Activated CD8-positive, alpha-beta T cell treated with anti-CD3 and anti-CD28 coated beads for 36 hours (primary cell): Measurements from ENCODE around the gene GIMAP6. TPM values are rescaled to one million over a fixed set of nuclear protein-coding genes. Genes with fewer than 3 reads are reported as not detected.

Source experiments
- ATAC-seq: fragments of 200-7000 bp; cut with Tn5 transposase; one replicate; pipeline ENCODE4 v1.10.0; 2021; ENCODE audit warnings: mild to moderate bottlenecking, moderate library complexity
- CTCF ChIA-PET: fragments of 350-600 bp; sonication (Branson Sonifier 250); formaldehyde crosslinking; loops from one replicate; lab custom pipeline; 2021; ENCODE audit warnings: antibody characterized with exemption; lab: Charles Lee
- POLR2A ChIA-PET: fragments of 350-600 bp; sonication (Branson Sonifier 250); formaldehyde crosslinking; loops from one replicate; lab custom pipeline; 2021; ENCODE audit warnings: antibody characterized with exemption; lab: Charles Lee
- DNase-seq: peaks from one replicate; pipeline ENCODE4 v3.0.0-alpha.2; 2020
- H3K27ac Mint-ChIP-seq: one replicate; pipeline ENCODE4 v1.8.0; 2021; ENCODE audit warnings: mild to moderate bottlenecking, mixed read lengths
- H3K27me3 Mint-ChIP-seq: one replicate; pipeline ENCODE4 v1.8.0; 2021; ENCODE audit warnings: mixed read lengths
- H3K36me3 Mint-ChIP-seq: one replicate; pipeline ENCODE4 v1.8.0; 2021; ENCODE audit warnings: low read depth, mixed read lengths
- H3K4me1 Mint-ChIP-seq: one replicate; pipeline ENCODE4 v1.8.0; 2021; ENCODE audit warnings: low read depth, mixed read lengths
- H3K4me3 Mint-ChIP-seq: one replicate; pipeline ENCODE4 v1.8.0; 2021; ENCODE audit warnings: mild to moderate bottlenecking, moderate library complexity, mixed read lengths
- H3K9me3 Mint-ChIP-seq: one replicate; pipeline ENCODE4 v1.8.0; 2021; ENCODE audit warnings: mixed read lengths
- intact Hi-C: fragments of 100-400 bp; cut with micrococcal nuclease; formaldehyde crosslinking; loops from one replicate; pipeline ENCODE4 v1.10.0; 2022
- total RNA-seq, 2 experiments: library from RNA; stranded (reverse); gene quantifications; one replicate each; pipeline ENCODE4 v1.2.3, GENCODE V29; 2021
- TF ChIP-seq, protein P1 (sequence below): fragments of 200-600 bp; IDR thresholded peaks from one replicate; pipeline ENCODE4 v1.8.0; 2022; ENCODE audit warnings: antibody characterized with exemption, mild to moderate bottlenecking

The GIMAP6 gene
- total RNA-seq, 2 experiments from 2014 or later, result 21.2 to 21.5 TPM

DNA sequence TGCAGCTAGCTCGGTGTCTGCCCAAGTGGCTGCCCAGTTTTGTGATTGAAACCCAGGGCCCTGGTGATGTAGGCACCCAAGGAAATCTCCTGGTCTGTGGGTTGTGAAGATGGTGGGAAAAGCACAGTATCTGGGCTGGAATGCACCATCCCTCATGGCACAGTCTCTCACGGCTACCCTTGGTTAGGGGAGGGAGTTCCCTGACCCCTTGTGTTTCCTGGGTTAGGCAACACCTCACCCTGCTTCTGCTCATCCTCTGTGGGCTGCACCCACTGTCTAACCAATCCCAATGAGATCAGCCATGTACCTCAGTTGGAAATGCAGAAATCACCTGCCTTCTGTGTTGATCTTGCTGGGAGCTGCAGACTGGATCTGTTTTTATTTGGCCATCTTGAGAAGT, 37.4 kb downstream of the GIMAP6 start:
- ChIA-PET POLR2A (no interaction called here), CTCF (no interaction called here)
- Mint-ChIP-seq H3K4me3 (no peak overlapping the region), H3K36me3 (peaks cover 43% of the 10 kb centered on the region), H3K4me1 (peaks cover 48% of the 10 kb centered on the region), H3K27me3 (no peaks in the 10 kb centered on the region), H3K9me3 (peaks cover 44% of the 10 kb centered on the region), H3K27ac (no peak overlapping the region)
- DNase-seq (no peak), ATAC-seq (no peak)
- TF ChIP-seq, protein P1, sequence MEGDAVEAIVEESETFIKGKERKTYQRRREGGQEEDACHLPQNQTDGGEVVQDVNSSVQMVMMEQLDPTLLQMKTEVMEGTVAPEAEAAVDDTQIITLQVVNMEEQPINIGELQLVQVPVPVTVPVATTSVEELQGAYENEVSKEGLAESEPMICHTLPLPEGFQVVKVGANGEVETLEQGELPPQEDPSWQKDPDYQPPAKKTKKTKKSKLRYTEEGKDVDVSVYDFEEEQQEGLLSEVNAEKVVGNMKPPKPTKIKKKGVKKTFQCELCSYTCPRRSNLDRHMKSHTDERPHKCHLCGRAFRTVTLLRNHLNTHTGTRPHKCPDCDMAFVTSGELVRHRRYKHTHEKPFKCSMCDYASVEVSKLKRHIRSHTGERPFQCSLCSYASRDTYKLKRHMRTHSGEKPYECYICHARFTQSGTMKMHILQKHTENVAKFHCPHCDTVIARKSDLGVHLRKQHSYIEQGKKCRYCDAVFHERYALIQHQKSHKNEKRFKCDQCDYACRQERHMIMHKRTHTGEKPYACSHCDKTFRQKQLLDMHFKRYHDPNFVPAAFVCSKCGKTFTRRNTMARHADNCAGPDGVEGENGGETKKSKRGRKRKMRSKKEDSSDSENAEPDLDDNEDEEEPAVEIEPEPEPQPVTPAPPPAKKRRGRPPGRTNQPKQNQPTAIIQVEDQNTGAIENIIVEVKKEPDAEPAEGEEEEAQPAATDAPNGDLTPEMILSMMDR, result no peak
- intact Hi-C loops, result no loop called here

DNA sequence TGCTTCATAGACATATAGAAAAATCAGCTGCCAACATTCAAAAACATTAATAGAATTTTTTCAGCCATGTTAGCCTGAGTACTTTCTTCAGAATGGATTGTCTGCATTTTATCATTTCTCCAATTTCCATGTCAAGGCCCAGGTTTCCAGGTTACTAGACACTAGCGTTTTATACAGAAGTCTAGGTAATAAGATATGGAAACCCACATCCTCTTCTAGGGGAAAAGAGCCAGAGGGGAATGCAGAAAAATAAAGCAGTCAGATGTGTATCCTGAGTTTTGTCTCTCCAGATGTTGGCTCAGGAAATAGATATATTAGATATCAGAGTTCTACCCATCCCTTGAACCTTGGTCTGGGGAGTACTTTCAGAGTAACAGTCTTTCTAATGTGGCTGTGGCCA, 44.6 kb downstream of the GIMAP6 start:
- TF ChIP-seq, protein P1, result no peak
- CTCF ChIA-PET, result interaction anchor here (1.0 kb wide), 1 partner anchor 48 kb away, joined by 3 read pairs; no protein-coding TSS in a partner anchor
- no peak for DNase-seq
- Mint-ChIP-seq H3K4me3 (no peak overlapping the region), H3K36me3 (peaks cover 29% of the 10 kb centered on the region), H3K27me3 (no peaks in the 10 kb centered on the region), H3K9me3 (peaks cover 44% of the 10 kb centered on the region), H3K4me1 (peaks cover 44% of the 10 kb centered on the region), H3K27ac (no peak overlapping the region)
- POLR2A ChIA-PET, result interaction anchor here (0.9 to 1.2 kb wide), 2 partner anchors 20 to 22 kb away, joined by 3 to 4 read pairs; no protein-coding TSS in a partner anchor
- intact Hi-C loops, result no loop called here
- ATAC-seq, result no peak

DNA sequence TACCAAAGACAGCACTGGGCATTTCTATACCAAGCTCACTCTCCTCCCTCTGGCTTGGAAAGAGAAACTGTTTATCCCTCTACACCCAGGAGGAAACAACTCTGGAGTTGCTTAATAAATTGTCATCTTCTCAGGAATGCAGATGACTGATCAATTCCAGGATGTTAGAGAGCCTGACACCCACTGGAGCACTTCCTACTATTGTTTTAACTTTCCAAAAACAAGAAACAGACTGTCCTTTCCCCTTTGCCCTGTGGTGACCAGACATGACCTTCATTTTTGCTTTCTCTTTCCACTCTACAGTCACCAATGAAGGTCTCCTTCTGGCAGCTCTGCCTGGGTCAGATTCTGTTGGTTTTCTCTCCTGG, 45.4 kb downstream of the GIMAP6 start:
- peaks cover 22% of the 10 kb centered on the region for H3K36me3 Mint-ChIP-seq
- peaks cover 44% of the 10 kb centered on the region for H3K4me1 Mint-ChIP-seq
- ATAC-seq (peak; percentile 70), DNase-seq (peak; percentile 15)
- ChIA-PET POLR2A (interaction anchor here (0.8 to 1.3 kb wide), 6 partner anchors 17 to 134 kb away, joined by 3 to 4 read pairs (median 3); partner anchors contain the start of gene GIMAP7), CTCF (interaction anchor here (1.0 kb wide), 1 partner anchor 47 kb away, joined by 3 read pairs; no protein-coding TSS in a partner anchor)
- H3K4me3 Mint-ChIP-seq, result peak overlapping the region; percentile 4
- peak overlapping the region; percentile 75 for H3K27ac Mint-ChIP-seq
- H3K27me3 Mint-ChIP-seq, result no peaks in the 10 kb centered on the region
- H3K9me3 Mint-ChIP-seq, result peaks cover 42% of the 10 kb centered on the region
- intact Hi-C loops, result no loop called here
- TF ChIP-seq, protein P1, result no peak

DNA sequence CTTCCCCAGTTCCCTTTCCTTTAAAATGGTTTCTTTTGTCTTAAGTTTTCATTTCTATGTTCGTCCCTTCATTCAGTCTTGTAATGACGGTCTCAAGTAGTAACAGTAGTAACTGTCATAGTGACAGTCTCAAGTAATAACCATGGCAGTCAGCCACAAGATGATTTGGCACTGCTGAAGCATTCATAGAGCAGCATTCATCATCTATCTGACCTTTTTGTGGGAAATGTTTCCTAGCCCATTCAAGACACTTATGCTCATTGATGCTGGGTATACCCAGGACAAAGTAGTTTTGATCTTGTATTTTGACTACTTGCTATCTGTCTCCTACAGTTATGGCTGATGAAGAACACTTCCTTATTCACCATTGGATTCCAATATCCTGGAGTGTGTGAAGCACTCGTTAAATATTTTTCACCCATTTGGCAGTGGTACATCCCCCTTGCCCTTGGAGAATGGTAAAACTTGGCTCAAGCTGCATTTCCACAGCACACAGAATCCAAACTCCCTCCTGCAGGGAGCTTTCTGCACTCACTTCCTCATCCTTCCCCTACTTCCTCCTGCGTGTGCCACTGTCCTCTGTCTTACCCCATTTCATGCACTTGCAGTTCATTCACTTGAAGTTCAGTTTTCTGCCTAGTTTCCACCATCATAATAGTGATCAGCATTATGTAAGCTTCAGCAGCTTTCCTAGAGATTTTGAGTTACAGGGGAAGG, 46.0 kb downstream of the GIMAP6 start:
- TF ChIP-seq, protein P1, result no peak
- ChIA-PET CTCF (interaction anchor here (1.0 kb wide), 1 partner anchor 47 kb away, joined by 3 read pairs; no protein-coding TSS in a partner anchor), POLR2A (interaction anchor here (0.6 to 1.3 kb wide), 7 partner anchors 17 to 134 kb away, joined by 3 to 4 read pairs (median 3); partner anchors contain the start of gene GIMAP7)
- ATAC-seq, result peak; percentile 82
- peak; percentile 49 for DNase-seq
- intact Hi-C loops, result no loop called here
- Mint-ChIP-seq H3K4me3 (peak overlapping the region; percentile 3), H3K4me1 (peaks cover 42% of the 10 kb centered on the region), H3K27ac (peak overlapping the region; percentile 75), H3K9me3 (peaks cover 43% of the 10 kb centered on the region), H3K36me3 (peaks cover 18% of the 10 kb centered on the region), H3K27me3 (no peaks in the 10 kb centered on the region)

DNA sequence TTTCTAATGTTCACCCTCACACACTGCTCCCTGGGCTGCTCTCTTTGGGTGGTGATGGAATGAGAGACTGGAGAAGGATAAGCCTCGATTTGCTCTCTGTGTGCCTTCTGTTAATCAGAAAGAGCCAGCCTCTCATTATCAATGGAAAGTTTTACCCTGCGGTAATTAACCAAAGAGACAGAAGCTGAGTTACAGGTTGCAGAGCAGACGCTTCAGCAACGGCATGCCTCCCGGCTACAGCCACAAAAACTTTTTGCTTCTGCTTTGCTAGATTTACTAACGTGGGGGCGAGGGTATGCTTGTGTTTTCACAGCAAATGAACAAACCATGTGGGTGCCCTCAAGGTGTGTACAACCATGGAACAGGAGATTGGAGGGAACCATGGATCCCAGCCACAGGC, 47.0 kb downstream of the GIMAP6 start:
- peaks cover 38% of the 10 kb centered on the region for H3K4me1 Mint-ChIP-seq
- H3K36me3 Mint-ChIP-seq, result peaks cover 24% of the 10 kb centered on the region
- CTCF ChIA-PET, result interaction anchor here (1.0 kb wide), 1 partner anchor 24 kb away, joined by 3 read pairs; no protein-coding TSS in a partner anchor

More for the DNA sequence above, 47.0 kb downstream of the GIMAP6 start:
- no peak for ATAC-seq
- H3K9me3 Mint-ChIP-seq, result peaks cover 45% of the 10 kb centered on the region
- DNase-seq, result no peak
- no peak overlapping the region for H3K4me3 Mint-ChIP-seq
- peak overlapping the region; percentile 58 for H3K27ac Mint-ChIP-seq
- TF ChIP-seq, protein P1, result no peak
- no peaks in the 10 kb centered on the region for H3K27me3 Mint-ChIP-seq
- POLR2A ChIA-PET, result interaction anchor here (1.0 to 1.1 kb wide), 2 partner anchors 12 to 135 kb away, joined by 3 read pairs; partner anchors contain the start of gene GIMAP8
- intact Hi-C loops, result no loop called here
